GM21423 (cell line): ENCODE data around the gene UBXN4.
"Not testable (repeated sequence)": the region's sequence is repeated elsewhere in the genome, so short reads cannot be mapped to it uniquely, and the experiment has no call there.

Experiments
- ATAC-seq: cut with Tn5 transposase; IDR thresholded peaks from one replicate; pipeline ENCODE4 v1.9.1; 2021; ENCODE audit warnings: mild to moderate bottlenecking, moderate library complexity; ENCODE audit not compliant: unreplicated experiment

UBXN4 gene

DNA sequence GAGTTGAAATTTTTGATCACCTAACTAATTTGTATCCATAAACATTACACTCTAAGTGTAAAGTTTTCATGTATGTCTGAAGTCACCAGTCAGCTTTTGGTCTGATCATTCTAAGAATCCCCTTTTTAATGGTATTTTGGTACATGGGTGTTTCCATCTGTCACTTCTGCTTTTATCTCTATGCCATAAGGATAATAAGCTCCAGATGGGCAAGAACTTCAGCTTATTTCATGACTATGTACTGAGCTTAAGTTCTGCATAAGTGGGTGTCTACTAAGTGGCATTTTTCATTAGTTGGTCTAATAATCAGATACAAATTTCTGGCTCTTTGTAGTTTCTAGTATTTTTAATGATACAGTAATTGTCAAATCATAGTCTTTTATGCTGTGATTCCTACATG lies 20.4 kb downstream of the UBXN4 start:
- ATAC-seq: no peak

DNA sequence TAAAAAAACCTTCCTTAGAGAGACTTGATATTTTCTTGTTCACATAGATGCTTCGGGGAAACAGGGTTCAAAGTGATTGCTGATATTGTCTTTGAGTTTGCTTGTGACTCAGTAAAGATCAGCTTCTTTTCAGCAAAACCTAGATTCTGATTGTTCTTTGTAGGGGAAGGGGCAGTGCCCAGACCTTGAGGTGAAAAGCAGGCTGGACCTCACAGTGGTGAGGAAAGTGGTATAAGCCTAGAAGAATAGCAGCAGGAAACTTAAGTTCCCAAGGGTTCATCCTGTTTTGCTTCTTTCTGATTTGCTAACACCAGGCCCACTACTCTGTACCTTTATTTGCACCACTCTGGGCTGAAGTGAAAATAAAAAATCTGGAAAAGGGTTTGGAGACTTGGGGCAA lies 20.9 kb downstream of the UBXN4 start:
- no peak for ATAC-seq

GRCh38 chr2:135768863-135769262 lies 27.2 kb downstream of the UBXN4 start:
- ATAC-seq: no peak

DNA sequence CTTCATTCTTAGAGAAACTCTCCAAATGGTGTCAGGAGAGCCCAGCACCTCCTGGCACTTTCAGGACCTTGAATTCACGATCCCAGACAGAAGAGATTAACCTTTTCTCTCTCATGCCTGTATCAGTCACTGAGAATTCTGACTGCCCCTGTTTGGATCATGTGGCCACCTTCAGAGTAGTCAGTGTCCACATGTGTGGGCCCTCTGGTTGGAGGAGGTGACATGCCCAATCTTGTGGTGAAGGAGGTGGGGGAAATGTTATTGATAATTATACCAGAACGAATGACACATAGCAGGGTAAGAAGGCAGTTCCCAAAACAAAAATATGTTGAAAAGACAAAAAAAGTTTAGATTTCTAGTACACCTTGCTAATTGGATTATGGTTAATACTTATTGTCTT lies 31.7 kb downstream of the UBXN4 start:
- ATAC-seq: no peak

- no peak for ATAC-seq
Observed at GRCh38 chr2:135773917-135774316, 32.3 kb downstream of the UBXN4 start.

DNA sequence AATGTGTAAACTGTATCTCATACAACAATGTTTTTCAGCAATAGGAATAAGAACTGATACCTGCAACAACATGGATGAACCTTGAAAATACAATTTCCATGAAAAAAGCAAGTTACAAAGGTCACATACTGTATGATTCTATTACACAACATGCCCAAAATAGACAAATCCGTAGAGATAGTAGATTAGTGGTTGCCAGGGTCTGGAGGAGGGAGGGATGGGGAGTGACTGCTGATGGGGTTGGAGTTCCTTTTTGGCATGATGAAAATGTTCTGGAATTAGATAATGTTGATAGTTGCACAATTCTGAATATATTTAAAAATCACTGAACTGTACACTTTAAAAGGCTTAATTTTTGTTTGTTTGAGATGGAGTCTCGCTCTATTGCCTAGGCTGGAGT lies 33.8 kb downstream of the UBXN4 start:
- ATAC-seq: no peak

GRCh38 chr2:135776367-135776766 lies 34.7 kb downstream of the UBXN4 start:
- ATAC-seq: no peak

GRCh38 chr2:135782231-135782630 lies 40.6 kb downstream of the UBXN4 start:
- ATAC-seq: no peak

GRCh38 chr2:135783439-135783838 lies 41.8 kb downstream of the UBXN4 start:
- no peak for ATAC-seq

DNA sequence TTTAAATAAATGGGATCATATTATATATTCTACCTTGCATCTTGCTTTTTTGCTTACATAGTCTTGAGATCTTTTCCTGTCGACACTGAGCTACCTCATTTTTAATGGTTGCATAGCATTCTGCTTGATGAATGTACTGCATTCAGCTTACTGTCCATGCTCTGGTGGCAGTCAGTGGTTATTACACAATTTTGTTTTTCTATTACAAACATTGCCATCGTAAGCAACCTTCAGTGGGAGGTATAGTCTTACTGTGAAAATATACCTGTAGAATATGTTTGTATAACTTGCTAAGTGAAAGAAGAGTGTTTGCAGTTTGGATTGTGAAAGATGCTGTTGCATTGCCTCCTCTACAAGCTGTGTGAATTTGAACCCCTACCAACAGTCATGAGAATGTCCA lies 43.4 kb downstream of the UBXN4 start:
- ATAC-seq: no peak

GRCh38 chr2:135786823-135787222 lies 45.2 kb downstream of the UBXN4 start:
- ATAC-seq: no peak

- no peak for ATAC-seq
Observed at GRCh38 chr2:135790423-135790822, 48.8 kb downstream of the UBXN4 start.

DNA sequence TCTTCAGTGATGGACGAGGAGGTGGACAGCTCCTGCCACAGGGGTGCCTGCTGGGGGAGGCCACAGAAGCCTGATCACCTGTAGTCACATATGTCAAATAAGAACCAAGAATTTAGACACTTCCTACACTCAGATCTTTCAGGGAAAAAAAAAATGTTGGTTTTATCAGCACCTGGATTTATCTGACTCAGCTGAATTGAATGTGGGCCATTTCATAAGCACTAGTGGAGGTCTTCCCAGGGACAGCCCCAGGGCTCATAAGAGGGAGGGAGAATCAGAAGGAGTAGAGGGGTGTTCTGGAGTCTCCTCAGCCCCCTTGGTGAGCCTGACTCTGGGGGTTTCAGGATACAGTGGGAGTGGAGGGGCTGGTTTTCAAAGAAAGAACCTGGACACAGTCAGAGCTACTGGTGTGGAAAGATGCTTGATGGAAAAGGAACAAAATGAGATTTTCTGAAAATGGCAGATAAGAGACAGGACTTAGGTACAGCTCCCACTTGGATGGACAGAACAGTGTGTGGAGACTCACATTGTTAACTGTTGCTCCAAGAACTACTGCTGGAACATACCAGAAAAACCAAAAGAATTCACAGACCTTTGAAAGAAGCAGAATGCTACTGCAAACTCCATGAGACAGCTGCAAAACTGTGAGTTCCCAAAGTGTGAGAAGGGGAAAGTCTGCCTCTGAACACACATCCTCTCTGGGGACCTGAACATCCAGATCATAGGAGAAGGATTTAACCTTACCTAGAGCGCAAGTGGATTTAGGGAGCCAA lies 49.9 kb downstream of the UBXN4 start:
- no peak for ATAC-seq

DNA sequence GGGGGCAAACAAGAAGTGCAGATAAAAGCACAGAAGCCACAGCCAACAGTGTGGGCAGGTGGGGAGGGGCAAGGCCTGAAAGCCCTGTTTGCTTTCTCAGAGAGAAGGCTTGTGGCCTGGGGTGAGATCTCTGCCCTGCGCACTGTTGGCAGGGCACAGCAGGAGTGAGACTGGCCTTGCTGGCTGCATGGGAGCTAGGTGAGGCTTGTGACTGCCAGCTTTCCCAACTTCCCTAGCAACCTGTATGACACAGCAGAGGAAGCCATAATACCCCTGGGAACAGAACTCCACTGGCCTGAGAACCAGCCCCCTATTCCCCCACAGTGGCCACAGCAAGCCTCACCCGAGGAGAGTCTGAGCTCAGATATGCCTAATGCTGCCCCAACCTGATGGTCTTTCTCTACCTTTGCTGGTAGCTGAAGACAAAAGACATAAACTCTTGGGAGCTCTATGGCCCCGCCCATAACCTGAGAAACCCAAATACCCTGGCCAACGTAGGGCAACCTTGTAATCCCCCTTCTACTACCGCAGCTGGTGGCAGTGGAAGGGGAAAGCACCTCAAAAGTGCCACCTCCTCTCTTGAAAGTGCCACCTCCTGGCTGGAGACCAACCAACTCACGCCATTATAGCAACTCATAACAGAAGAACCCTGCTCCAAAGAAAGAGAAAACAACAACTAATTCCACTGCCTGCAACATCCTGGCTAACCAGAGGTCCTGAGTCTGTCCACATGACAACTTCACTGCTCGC lies 50.9 kb downstream of the UBXN4 start:
- peak; percentile 34 for ATAC-seq

GRCh38 chr2:135795641-135796040 lies 54.0 kb downstream of the UBXN4 start:
- ATAC-seq: not testable (repeated sequence)

GRCh38 chr2:135796606-135797005 lies 55.0 kb downstream of the UBXN4 start:
- ATAC-seq: no peak

DNA sequence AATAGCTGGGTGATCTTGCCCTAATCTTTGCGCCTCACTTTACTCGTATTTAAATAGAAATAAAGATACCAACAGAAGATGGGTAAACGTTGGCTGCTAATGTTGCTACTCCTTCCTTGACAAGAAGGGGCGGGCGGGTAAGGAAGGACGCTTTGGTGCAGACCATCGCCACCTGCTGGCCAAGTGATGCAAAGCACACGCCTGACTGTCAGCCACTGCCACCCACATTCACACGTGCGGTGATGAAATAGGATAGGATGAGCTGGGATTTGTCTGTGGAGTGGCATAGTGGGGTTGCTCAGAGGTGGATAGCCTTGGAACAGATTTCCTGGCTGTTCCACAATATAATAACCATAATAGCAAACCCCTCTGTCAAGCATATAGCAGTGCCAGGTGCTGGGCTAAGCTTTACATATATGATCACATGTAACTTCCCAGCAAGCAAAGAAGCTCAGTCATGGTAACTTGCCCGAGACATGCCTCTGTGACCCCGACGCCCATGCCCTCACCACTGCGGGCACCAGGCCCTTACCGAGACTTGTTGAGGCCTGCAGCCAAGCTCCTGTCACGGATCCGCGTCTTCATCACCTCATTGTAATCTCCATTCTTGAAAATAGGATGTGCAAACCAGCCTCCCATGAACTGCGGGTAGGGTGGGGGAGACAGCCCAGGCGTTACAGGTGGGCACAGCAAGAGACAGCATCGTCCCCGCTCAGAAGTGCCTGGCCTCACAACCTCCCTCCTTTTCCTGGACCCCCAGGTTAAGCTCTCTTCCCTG lies 56.0 kb downstream of the UBXN4 start:
- peak; percentile 63 for ATAC-seq

DNA sequence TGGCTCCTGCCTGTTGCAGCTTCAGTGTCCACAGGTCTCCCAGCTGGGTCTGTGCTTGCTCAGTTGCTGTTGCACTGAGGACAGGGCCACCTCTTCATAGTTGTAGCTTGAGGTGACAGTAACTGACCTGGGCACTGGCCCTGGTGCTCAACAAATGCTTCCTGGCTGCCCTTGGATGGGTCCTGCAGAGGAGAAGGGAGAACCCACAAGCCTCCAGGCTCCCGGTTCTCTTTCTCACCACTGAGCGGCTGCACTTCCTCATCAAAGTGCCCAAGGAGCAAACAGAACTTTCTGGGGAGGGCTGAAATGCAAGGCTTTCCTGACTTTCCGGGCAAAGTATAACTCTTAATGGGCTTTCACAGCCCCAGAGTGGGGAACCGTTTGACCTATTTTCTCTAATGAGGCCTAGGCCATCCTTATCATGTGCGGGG lies 56.6 kb downstream of the UBXN4 start:
- ATAC-seq: no peak

- ATAC-seq: no peak
Observed at GRCh38 chr2:135798762-135799161, 57.1 kb downstream of the UBXN4 start.

- no peak for ATAC-seq
Observed at GRCh38 chr2:135799738-135800137, 58.1 kb downstream of the UBXN4 start.
